ENCODE results near the gene ASPRV1. TPM values are rescaled to one million over a fixed set of nuclear protein-coding genes. Genes with fewer than 3 reads are reported as not detected.

ASPRV1 gene
- total and polyA plus RNA-seq, 10 of the 15 experiments (the other 5 are each of a cell fraction or from before 2014, with no cell fraction given), result 0.11 to 1.1 (median 0.33) TPM

GRCh38 chr2:69914164-69914949 lies 47.1 kb downstream of the ASPRV1 start (continued):
- TF ChIP-seq SMARCA5 (IDR thresholded peaks at IDR 0.05) (peak; percentile 43; the same call in 1 of the 2 replicates), ZNF592 (IDR thresholded peaks at IDR 0.05) (no peak), NFIC (IDR thresholded peaks at IDR 0.05; ENCODE audit: low read depth, low read length) (no peak), SMC3 (IDR thresholded peaks at IDR 0.05; ENCODE audit: borderline replicate concordance, low read length) (peak; percentile 30; the same call in 1 of the 2 replicates), MTA3 (IDR thresholded peaks at IDR 0.05; ENCODE audit: borderline replicate concordance, low read length) (no peak), BRCA1 (IDR thresholded peaks at IDR 0.05; ENCODE audit: low read depth, low read length) (no peak), WRNIP1 (IDR thresholded peaks at IDR 0.05; ENCODE audit: borderline replicate concordance, low read depth, low read length) (no peak), JUND (IDR thresholded peaks at IDR 0.05; ENCODE audit: low read depth, low read length) (peak; percentile 59; the same call in 1 of the 2 replicates), STAT3 (IDR thresholded peaks at IDR 0.05; ENCODE audit: low read depth, low read length) (no peak), ESRRA (IDR thresholded peaks at IDR 0.05; ENCODE audit: low read length) (no peak), PAX8 (IDR thresholded peaks at IDR 0.05) (no peak), KAT2A (conservative IDR thresholded peaks at IDR 0.05; ENCODE audit: control insufficient read depth, low read depth, low read length) (no peak), RBBP5 (conservative IDR thresholded peaks at IDR 0.05) (no peak), SMAD5 (IDR thresholded peaks at IDR 0.05; ENCODE audit: low read depth) (no peak; the same call in 1 of the 2 replicates), E4F1 (IDR thresholded peaks at IDR 0.05; ENCODE audit: borderline replicate concordance, partially characterized antibody) (peak; percentile 18), SREBF1 (IDR thresholded peaks at IDR 0.05; ENCODE audit: low read length) (no peak), ZBTB33 (IDR thresholded peaks at IDR 0.05) (no peak), TBL1XR1 (IDR thresholded peaks at IDR 0.05; ENCODE audit: low read depth, low read length) (no peak), HDAC2 (IDR thresholded peaks at IDR 0.05) (no peak; the same call in 1 of the 2 replicates), MTA2 (IDR thresholded peaks at IDR 0.05; ENCODE audit: low read depth) (no peak), ZNF207 (IDR thresholded peaks at IDR 0.05; ENCODE audit: borderline replicate concordance) (peak; percentile 93), FOXM1 (IDR thresholded peaks at IDR 0.05; ENCODE audit: low read depth, low read length) (0 out of 2 replicates have a peak, but pooled peaks have one; percentile 25), MEF2B (IDR thresholded peaks at IDR 0.05; ENCODE audit: partially characterized antibody, poor library complexity, severe bottlenecking) (peak; percentile 90), CBX3 (IDR thresholded peaks at IDR 0.05; ENCODE audit: borderline replicate concordance, low read depth) (no peak)
